ENCODE results near the gene KRTAP7-1.
A peak's percentile ranks its signal among the peaks of the same experiment; 100 is the strongest.

The KRTAP7-1 gene

GRCh38 chr21:30842990-30843389 is 13.4 kb upstream of the KRTAP7-1 start:
- Histone ChIP-seq H3K4me2 (ENCODE audit: low read depth, low read length, poor library complexity, severe bottlenecking) (no peak overlapping the region), H3K36me3 (ENCODE audit: insufficient read depth, low read length) (no peaks in the 10 kb centered on the region), H3K9me3 (ENCODE audit: insufficient read depth, low read depth, low read length) (no peaks in the 10 kb centered on the region), H2AFZ (ENCODE audit: low read length) (no peak overlapping the region), H3K79me2 (ENCODE audit: insufficient read depth, low read length) (no peaks in the 10 kb centered on the region), H3F3A (ENCODE audit: low read depth) (no peaks in the 10 kb centered on the region), H3K9me2 (replicated peaks; ENCODE audit: low read depth, low read length) (no peaks in the 10 kb centered on the region), H3K9ac (ENCODE audit: low read depth, low read length, poor library complexity, severe bottlenecking) (no peak overlapping the region), H3K4me3 (ENCODE audit: low read length, poor library complexity, severe bottlenecking) (no peak overlapping the region), H3K4me1 (ENCODE audit: insufficient read depth, low read length, poor library complexity, severe bottlenecking) (no peaks in the 10 kb centered on the region), H3K27me3 (ENCODE audit: insufficient read depth, low read length, poor library complexity, severe bottlenecking) (no peaks in the 10 kb centered on the region), H4K20me1 (ENCODE audit: insufficient read depth, low read length, poor library complexity, severe bottlenecking) (no peaks in the 10 kb centered on the region)
- TF ChIP-seq, protein P1, sequence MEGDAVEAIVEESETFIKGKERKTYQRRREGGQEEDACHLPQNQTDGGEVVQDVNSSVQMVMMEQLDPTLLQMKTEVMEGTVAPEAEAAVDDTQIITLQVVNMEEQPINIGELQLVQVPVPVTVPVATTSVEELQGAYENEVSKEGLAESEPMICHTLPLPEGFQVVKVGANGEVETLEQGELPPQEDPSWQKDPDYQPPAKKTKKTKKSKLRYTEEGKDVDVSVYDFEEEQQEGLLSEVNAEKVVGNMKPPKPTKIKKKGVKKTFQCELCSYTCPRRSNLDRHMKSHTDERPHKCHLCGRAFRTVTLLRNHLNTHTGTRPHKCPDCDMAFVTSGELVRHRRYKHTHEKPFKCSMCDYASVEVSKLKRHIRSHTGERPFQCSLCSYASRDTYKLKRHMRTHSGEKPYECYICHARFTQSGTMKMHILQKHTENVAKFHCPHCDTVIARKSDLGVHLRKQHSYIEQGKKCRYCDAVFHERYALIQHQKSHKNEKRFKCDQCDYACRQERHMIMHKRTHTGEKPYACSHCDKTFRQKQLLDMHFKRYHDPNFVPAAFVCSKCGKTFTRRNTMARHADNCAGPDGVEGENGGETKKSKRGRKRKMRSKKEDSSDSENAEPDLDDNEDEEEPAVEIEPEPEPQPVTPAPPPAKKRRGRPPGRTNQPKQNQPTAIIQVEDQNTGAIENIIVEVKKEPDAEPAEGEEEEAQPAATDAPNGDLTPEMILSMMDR (conservative IDR thresholded peaks at IDR 0.05; ENCODE audit: low read length): no peak
- TF ChIP-seq EZH2phosphoT487 (IDR thresholded peaks at IDR 0.05; ENCODE audit: borderline replicate concordance): no peak

GRCh38 chr21:30839304-30839703 is 9.7 kb upstream of the KRTAP7-1 start:
- H3K79me2 ChIP-seq (ENCODE audit: insufficient read depth, low read length): no peaks in the 10 kb centered on the region
- H2AFZ ChIP-seq (ENCODE audit: low read length): no peak overlapping the region
- H4K20me1 ChIP-seq (ENCODE audit: insufficient read depth, low read length, poor library complexity, severe bottlenecking): no peaks in the 10 kb centered on the region
- no peaks in the 10 kb centered on the region for H3K4me1 ChIP-seq (ENCODE audit: insufficient read depth, low read length, poor library complexity, severe bottlenecking)
- no peaks in the 10 kb centered on the region for H3K36me3 ChIP-seq (ENCODE audit: insufficient read depth, low read length)
- TF ChIP-seq EZH2phosphoT487 (IDR thresholded peaks at IDR 0.05; ENCODE audit: borderline replicate concordance): no peak
- TF ChIP-seq, protein P1 (conservative IDR thresholded peaks at IDR 0.05; ENCODE audit: low read length): peak; percentile 46
- H3K9ac ChIP-seq (ENCODE audit: low read depth, low read length, poor library complexity, severe bottlenecking): no peak overlapping the region
- H3K4me2 ChIP-seq (ENCODE audit: low read depth, low read length, poor library complexity, severe bottlenecking): no peak overlapping the region
- no peaks in the 10 kb centered on the region for H3F3A ChIP-seq (ENCODE audit: low read depth)
- H3K9me3 ChIP-seq (ENCODE audit: insufficient read depth, low read depth, low read length): 0 out of 2 replicates have a peak, but pooled peaks cover 7% of the 10 kb centered on the region
- H3K27me3 ChIP-seq (ENCODE audit: insufficient read depth, low read length, poor library complexity, severe bottlenecking): no peaks in the 10 kb centered on the region
- no peaks in the 10 kb centered on the region for H3K9me2 ChIP-seq (replicated peaks; ENCODE audit: low read depth, low read length)
- H3K4me3 ChIP-seq (ENCODE audit: low read length, poor library complexity, severe bottlenecking): no peak overlapping the region

DNA sequence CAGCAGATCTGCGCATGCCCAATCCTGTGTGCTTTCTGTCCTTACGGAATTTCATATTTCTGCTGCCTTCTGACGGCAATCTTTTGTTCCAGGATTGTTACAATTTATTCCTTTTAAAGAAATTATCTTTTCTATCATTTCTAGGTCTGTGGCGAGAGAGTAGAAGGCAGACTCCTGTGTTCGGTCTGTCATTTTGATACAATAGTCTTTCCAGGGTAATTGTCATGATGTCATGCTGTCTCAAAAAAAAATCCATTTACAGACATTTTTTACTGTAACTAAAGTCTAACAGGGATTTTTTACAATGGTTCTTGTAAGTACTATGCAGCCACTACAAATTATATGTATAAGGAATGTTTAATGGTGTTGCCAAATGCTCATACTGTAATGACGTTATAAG is 9.0 kb upstream of the KRTAP7-1 start:
- no peaks in the 10 kb centered on the region for H3K9me2 ChIP-seq (replicated peaks; ENCODE audit: low read depth, low read length)
- no peak for TF ChIP-seq EZH2phosphoT487 (IDR thresholded peaks at IDR 0.05; ENCODE audit: borderline replicate concordance)
- TF ChIP-seq, protein P1 (conservative IDR thresholded peaks at IDR 0.05; ENCODE audit: low read length): no peak
- H3K79me2 ChIP-seq (ENCODE audit: insufficient read depth, low read length): no peaks in the 10 kb centered on the region

More for the DNA sequence above, 9.0 kb upstream of the KRTAP7-1 start:
- Histone ChIP-seq H3F3A (ENCODE audit: low read depth) (no peaks in the 10 kb centered on the region), H3K4me2 (ENCODE audit: low read depth, low read length, poor library complexity, severe bottlenecking) (no peak overlapping the region), H3K4me1 (ENCODE audit: insufficient read depth, low read length, poor library complexity, severe bottlenecking) (no peaks in the 10 kb centered on the region), H3K9ac (ENCODE audit: low read depth, low read length, poor library complexity, severe bottlenecking) (no peak overlapping the region), H3K27me3 (ENCODE audit: insufficient read depth, low read length, poor library complexity, severe bottlenecking) (no peaks in the 10 kb centered on the region), H3K4me3 (ENCODE audit: low read length, poor library complexity, severe bottlenecking) (no peak overlapping the region), H4K20me1 (ENCODE audit: insufficient read depth, low read length, poor library complexity, severe bottlenecking) (no peaks in the 10 kb centered on the region), H3K9me3 (ENCODE audit: insufficient read depth, low read depth, low read length) (0 out of 2 replicates have a peak, but pooled peaks cover 7% of the 10 kb centered on the region), H3K36me3 (ENCODE audit: insufficient read depth, low read length) (no peaks in the 10 kb centered on the region), H2AFZ (ENCODE audit: low read length) (no peak overlapping the region)

Data from Loucy (cell line).